G401 (cell line): Measurements from ENCODE around the gene RAP1GAP. TPM values are rescaled to one million over a fixed set of nuclear protein-coding genes. Genes with fewer than 3 reads are reported as not detected.

Experiments
- DNase-seq: peaks from one replicate; pipeline ENCODE4 v3.0.0-alpha.2; 2015; ENCODE audit warnings: low spot score
- in situ Hi-C: cut with HindIII; loops from 2 replicates; pipeline ENCODE4 v1.10.0; 2016; ENCODE audit warnings: low sequenced_read_pairs, mixed read lengths
- total RNA-seq: library from RNA; depleted of rRNA; stranded (reverse); fragments of >200 nt; shearing (Covaris generic); gene quantifications from 2 replicates; pipeline ENCODE4 v1.2.3, GENCODE V29; 2014

Gene RAP1GAP
- total RNA-seq, 1 experiment from 2014 or later, result 3.7 TPM

DNA sequence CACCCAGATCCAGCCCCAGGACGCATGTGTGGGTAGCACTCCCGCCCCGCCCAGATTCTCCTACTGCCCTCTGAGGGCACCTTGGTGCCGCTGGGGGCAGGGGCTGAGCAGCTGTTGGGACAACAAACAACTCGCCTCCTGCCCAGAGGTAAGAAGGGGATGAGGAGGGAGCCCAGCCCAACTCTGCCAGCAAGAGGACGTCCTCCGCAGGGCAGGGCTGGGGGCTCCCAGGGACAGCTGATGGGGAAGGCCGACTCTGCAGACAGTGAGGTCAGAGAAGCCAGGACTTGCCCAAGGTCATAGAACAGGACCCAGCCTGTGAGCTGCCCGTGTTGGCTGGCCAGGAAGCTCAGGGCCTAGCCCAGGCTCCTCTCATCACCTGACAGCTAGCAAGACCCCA, 18.8 kb downstream of the RAP1GAP start:
- in situ Hi-C loops, result no loop called here
- no peak for DNase-seq

DNA sequence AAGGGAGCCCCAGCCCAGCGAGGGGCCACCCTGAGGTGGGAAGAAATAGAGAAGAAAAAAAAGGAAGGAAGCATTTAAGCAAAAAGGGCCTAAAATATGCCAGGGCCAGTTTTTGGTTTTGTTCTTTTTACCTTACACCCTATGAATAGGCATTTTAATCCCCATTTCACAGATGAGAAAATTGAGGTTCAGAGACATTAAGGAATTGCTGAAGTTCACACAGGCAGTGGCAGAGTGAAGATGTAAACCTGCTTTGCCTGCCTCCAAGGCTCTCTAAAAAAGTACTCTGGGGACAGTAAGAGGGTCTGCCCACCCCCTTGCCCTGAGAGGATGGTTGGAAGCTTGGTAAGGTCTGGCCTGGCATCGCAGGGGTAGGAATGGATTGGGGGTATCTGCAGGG, 19.8 kb downstream of the RAP1GAP start:
- DNase-seq, result no peak
- in situ Hi-C loops, result no loop called here

DNA sequence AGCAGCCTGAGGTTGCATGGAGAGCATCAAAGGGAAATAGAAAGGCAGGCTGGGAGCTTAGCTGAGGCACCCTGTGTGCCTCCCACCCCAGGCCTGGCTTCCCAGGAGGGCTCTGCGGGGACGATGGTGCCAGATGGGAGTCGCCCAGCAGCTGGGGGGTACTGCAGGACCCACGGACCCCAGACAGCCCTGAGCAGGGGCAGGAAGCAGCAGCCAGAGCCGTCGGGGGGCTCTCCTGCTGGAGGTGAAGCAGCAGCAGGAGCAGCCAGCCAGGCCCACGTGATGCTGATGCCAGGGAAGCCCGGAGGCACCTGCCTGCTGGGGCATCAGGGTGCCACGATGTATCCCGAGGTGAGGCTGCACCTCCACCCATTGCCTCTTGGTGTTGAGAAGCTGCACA, 20.4 kb downstream of the RAP1GAP start:
- in situ Hi-C loops, result no loop called here
- no peak for DNase-seq

DNA sequence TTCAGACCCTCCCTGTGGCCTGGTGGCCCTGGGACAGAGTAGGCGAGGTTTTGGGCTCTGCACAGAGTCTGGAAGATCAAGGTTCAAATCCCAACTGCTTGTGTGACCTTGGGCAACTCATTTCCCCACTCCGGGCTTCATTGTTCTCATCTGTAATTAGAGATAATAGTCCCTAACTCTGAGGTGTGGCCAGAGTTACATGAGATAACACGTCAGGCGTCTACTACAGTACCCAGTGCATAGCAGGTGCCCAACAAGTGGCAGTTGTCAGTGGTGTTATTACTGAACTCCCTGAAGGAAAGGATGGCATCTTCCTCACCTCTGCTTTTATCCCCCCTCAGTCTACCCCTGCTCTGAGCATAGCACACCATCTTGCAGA, 20.8 kb downstream of the RAP1GAP start:
- in situ Hi-C loops, result no loop called here
- DNase-seq, result no peak

DNA sequence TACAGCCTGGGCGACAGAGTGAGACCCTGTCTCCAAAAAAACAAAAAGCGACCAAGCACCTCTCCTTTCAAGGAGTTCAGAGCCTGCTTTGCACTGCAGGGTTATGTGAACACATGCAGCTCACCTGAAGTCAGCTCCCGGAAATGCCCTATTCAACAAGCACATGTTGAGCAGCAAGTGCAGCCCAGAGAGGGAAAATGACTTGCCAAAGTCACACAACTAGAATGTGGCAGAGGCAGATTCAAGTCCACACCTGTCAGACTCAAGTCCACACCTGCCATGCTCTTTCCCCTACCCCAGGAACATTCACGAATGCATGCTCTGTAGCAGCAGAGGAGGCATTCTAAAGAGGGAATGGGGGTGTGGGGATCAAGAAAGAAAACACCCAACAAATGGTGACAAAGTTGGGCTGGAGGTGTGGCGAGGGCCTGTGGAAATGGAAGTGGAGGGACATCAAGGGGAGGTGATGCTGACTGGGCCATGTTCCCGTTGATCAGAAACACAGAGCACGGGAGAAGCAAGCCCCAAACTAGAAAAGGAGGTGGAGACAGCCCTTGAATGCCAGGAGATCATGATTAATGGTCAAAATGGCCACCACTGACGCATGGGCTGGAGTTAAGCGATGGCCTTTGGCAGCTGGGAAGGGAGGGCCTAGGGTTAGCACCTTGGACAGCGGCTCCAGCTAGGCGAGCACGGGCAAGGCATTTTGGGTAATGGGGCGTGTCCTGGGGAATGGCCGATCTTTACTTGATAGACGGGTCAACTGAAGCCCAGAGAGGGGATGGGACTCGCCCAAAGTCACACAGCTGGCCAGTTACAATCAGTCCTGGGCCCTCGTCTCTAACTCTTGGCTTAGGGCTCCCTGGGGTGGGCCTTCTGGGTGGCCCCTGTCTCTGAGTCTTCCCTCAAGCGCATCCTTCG, 21.5 kb downstream of the RAP1GAP start:
- DNase-seq, result no peak
- in situ Hi-C loops, result no loop called here

DNA sequence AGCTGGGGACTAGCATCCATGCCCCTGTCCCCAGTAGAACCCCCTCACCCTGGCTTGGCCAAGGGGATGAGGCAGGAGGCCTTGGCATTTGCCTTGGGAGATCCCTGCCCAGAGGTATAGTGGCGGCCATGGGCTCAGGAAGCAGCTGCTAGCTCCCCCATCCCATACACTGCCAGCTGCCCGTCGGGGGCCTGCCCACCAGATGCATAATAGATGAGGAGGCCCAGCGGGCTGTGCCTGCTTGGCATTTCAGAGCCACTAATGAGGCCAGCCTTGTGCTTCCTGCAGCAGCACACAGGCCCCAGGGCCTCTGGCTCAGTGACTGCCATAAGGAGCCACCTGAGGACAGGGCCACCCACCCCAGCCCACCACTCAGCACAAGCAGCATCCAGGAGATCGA, 23.6 kb downstream of the RAP1GAP start:
- no peak for DNase-seq
- in situ Hi-C loops, result no loop called here

DNA sequence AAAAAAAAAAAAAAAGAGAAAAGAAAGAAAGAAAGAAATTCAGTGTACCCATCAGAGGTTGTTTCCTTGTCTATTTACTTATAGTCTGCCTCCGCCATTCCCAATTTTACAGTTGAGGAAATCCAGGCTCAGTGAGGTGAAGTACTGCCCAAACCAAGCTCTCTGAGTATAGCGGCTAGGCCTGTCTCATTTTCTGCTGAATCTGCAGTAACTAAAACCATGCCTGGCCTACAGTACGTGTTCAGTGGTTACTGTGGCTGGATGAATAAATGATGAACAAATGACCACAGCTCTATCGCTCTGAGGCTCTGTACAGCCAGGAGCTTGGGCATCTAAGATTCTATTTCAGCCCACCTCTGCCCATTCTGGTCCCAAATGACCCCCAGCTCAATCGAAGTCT, 24.3 kb downstream of the RAP1GAP start:
- in situ Hi-C loops, result no loop called here
- DNase-seq, result no peak

DNA sequence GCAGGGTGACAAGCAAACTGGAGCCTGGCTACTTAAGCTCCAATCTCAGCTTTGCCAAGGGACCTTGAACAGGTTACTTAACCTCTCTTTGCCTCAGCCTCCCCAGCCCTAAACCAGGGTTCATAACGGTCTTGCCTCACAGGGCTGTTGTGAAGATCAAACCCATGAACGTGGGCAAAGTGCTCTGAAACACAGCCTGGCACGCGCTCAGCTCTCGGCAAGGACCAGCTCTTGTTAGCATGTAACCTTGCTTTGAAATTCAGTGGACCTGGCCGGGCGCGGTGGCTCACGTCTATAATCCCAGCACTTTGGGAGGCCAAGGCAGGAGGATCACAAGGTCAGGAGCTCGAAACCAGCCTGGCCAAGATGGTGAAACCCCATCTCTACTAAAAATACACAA, 24.8 kb downstream of the RAP1GAP start:
- in situ Hi-C loops, result no loop called here
- no peak for DNase-seq

DNA sequence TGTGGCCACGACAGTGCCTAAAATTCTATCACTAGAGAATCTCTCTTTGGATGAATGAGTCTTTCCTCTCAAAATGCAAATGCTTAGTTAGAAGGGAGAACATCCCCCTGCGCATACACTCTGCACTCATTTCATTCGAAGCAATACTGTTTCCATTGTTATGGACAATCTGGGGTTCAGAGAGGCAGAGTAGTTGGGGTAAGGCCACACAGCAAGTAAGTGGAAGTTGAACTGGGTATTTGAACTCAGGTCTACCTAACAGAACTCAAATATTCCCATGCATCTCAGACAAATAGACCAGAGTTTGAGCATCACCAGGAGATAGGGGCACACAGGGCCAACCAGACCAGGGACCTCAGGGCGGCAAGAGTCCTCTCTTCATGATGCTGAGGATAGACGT, 25.5 kb downstream of the RAP1GAP start:
- in situ Hi-C loops, result no loop called here
- DNase-seq, result no peak

DNA sequence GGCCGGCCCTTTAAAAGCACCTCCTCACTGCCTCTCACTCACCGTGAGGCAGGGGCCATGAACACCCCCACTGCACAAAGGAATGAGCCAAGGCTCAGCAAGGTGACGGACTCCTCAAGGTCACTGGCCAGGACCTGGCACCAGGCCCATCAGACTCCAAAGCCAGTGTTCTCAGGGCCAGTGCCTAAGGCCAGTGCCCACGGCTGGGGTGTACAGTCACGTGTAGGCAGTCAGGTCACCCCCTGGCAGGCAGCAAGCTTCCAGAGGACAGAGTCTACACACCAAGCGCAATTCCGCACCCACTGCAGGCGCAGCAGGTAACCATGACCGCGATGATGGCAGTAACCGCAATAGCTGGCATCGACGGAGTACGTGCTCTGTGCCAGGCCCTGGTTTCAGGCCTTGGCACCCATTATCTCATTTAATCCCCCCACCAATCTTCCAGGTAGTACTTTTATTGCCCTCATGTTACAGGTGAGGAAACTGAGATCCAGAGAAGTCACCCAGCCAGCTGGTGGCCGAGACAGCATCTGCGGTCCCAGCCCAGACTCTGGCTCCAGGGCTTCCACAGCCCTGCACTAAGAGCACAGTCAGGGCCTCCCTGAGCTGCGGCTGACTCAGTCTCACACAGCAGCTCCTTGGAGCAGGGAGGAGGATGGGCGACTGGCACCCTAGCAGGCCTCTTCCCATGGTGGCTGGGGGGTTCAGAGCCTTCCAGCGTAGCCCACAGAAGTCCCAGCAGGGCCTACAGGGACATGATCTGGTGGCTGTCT, 27.0 kb downstream of the RAP1GAP start:
- no peak for DNase-seq
- in situ Hi-C loops, result no loop called here

DNA sequence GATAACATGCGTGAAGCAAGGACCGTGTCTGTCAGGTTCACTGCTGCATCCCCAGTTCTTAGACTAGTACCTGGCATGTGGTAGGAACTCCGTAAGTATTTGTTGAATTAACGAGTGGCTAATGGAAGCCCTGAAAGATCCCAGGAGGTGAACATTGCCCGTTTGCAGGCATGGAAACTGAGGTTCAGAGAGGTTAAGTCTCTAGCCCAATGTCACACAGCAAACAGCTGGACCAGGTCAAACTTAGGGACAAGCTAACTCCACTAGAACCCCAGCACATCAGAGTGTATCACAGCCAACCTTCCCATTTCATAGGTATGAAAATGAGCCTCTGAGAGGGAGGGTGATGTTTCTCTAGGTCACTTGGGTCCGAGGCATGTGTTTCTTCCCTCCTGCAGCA, 27.6 kb downstream of the RAP1GAP start:
- in situ Hi-C loops, result no loop called here
- no peak for DNase-seq

DNA sequence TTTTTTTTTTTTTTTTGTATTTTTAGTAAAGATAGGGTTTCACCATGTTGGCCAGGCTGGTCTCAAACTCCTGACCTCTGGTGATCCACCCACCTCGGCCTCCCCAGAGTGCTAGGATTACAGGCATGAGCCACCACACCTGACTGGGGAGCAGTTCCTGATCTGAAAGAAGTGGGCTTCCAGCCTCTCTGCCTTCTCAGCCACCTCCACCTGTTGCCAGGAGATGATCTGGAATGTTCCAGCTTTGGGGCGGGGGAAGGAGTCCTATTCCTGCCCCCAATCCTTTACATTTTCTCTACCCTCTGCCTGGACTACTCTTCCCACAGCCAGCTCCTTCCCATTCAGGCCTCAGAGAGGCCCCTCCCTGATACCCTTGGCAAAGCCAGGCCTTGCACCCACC, 28.1 kb downstream of the RAP1GAP start:
- DNase-seq, result no peak
- in situ Hi-C loops, result no loop called here

DNA sequence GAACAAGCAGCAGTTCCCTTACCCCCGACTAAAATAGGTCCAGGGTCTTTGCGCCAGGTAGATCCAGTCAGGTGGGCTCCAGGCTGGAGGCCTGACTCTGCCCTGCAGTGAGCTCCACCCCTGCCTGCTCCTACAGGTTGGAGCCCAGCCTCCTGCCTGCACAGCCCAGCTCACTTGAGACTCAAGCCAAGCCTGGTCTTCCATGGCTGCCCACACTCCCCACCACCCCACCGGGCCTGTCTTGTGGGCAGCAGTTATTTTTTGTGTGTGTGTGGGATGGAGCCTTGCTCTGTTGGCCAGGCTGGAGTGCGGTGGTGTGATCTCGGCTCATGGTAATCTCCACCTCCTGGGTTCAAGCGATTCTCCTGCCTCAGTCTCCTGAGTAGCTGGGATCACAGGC, 28.5 kb downstream of the RAP1GAP start:
- in situ Hi-C loops, result no loop called here
- no peak for DNase-seq

DNA sequence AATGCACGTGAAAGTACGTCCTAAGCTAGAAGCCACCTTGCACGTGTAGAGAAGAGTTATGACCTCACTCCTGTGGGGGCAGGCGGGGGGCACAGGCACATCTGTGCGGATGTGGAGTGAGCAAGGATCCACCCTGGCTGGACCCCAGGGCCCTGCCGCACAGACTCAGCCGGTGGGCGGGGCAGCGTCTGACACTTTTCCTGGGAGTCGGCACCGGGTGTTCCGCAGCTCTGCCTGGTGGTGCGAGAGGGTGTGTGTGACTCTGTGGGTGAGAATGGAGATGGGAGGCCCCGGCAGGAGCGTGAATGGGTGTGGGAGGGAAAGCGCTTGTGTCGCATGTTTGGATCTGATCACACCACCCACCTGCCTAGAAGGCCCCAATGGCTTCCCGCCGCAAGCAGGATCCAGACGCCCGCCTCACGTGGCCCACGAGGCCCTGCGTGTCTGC, 29.5 kb downstream of the RAP1GAP start:
- no peak for DNase-seq
- in situ Hi-C loops, result no loop called here

DNA sequence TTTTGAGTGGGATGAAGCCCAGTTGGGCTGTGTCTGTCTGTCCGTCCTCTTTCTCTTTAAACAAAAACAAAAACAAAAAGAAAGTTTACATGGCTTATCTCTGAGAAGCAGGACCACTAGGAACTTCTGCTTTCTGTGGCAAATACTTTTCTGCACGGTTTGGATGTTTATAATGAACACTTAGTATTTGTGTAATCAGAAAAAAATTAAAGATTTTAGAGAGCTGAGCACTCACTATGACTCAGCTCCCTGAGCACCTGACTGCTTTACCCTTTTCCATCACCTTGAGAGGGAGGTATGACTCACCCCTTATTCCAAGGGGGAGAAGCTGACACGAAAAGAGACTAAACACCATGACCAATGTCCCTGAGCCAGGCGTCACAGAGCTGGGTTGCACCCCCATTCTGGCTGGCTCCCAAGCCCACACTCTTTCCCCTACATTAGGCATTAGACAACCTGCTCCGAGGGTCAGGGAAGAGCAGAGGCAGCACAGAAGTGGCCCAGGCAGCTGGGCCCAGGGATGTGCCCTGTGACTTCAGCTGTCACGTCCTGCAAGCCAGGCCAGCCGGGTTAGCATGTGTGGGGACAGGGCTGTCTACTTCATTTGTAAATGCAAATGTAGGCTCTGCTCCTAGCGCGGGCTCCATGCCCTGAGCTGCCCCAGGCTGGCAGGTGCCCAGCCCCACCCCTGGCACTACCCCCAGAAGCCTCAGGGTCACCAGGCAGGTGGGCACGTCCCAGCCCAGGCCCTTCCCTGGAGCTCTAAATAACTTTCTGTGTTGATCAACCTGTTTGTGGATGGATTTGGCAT, 30.4 kb downstream of the RAP1GAP start:
- in situ Hi-C loops, result no loop called here
- DNase-seq, result no peak

DNA sequence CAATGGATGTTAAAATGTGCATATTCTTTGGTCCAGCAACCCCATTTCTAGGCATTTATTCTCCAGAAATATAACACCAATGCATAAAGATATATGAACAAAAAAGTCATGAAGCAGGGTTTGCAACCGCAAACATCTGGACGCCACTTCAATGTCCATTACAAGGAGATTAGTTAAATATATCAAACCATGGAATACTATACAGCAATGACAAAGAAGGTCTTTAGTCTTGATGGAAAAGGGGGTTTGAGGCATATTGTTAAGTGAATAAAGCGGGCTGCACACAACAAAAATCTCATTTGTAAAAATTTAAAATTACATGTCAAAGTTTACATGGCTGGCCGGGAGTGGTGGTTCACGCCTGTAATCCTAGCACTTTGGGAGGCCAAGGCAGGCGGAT, 31.6 kb downstream of the RAP1GAP start:
- in situ Hi-C loops, result no loop called here
- DNase-seq, result no peak

DNA sequence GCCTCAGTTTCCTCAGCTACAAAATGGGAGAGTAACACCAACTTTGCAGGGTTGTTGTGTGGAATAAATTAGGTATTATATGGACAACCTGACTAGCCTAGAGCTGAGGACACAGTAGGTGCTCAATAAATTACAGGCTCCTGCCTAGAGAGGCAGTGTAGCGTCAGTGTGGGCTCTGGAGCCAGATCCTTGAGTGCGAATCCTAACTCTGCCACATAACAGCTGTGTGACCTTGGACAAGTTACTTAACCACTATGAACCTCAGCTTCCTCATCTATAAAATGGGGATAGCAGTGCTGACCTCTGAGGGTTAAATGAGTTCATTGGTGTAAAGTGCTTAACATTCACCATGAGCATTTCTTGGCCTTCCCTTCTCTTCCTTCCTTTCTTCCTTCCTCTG, 33.1 kb downstream of the RAP1GAP start:
- in situ Hi-C loops, result no loop called here
- DNase-seq, result no peak

DNA sequence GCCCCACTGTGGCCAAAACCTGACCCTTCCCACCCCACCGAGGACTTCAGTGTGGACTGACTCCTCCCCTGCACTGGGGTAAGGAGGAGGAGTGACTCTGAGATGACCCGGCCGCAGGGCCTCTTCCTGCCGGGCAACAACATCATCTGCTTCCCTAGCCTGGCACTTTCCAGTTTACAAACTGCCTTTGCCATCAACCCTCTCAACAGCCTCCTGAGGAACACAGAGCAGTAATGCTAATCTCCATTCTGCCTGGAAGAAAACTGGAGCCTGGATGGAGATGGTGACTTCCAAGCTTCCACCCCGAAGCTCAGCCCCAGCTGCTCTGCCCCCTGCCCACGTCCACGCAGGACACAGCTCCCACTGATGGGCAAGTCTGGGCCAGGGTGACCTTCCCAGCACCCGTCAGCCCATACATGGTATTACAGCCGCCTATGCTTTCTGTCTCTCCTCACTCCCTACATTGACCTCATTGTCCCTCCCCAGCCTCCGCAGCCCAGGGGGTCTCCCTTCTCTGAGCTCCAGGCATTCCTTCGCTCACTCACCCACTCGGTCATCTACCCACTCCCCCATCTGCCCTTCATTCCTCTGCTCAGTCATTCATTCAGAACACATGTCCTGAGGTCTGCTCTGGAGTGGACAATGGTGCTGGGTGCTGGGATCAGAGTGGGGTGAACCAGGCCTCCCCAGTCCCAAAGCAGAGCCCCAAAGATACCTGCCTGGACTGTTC, 34.2 kb downstream of the RAP1GAP start:
- in situ Hi-C loops, result no loop called here
- no peak for DNase-seq
